ENCODE results near the gene ARHGEF28. TPM values are rescaled to one million over a fixed set of nuclear protein-coding genes. Genes with fewer than 3 reads are reported as not detected.

ARHGEF28 gene
- total RNA-seq, 1 donor = 26.2 TPM

DNA sequence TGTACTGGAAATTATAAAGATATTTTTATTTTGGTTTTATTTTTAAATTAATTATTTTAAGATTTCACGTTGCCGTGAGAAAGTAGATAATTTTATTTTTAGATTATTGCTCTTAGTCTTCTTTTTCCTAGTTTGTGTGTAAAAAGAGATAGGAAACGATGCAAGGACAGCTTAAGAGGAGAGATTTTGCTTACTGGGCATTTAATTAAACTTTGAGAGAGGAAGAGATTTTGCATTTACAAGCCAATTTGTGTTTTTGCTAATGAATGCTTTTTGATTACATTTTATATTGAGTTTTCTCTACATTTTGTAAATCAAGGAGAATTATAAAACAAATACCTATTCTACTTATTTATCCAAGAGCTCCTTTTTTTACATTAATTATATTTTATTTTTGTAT lies 64.0 kb downstream of the ARHGEF28 start:
- no peak for DNase-seq (ENCODE audit: low read depth)
- TF ChIP-seq, protein P1, sequence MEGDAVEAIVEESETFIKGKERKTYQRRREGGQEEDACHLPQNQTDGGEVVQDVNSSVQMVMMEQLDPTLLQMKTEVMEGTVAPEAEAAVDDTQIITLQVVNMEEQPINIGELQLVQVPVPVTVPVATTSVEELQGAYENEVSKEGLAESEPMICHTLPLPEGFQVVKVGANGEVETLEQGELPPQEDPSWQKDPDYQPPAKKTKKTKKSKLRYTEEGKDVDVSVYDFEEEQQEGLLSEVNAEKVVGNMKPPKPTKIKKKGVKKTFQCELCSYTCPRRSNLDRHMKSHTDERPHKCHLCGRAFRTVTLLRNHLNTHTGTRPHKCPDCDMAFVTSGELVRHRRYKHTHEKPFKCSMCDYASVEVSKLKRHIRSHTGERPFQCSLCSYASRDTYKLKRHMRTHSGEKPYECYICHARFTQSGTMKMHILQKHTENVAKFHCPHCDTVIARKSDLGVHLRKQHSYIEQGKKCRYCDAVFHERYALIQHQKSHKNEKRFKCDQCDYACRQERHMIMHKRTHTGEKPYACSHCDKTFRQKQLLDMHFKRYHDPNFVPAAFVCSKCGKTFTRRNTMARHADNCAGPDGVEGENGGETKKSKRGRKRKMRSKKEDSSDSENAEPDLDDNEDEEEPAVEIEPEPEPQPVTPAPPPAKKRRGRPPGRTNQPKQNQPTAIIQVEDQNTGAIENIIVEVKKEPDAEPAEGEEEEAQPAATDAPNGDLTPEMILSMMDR (IDR thresholded peaks at IDR 0.05; ENCODE audit: insufficient read depth, low read length) = no peak
- no peak overlapping the region for H3K4me3 ChIP-seq (ENCODE audit: low read depth, low read length)

DNA sequence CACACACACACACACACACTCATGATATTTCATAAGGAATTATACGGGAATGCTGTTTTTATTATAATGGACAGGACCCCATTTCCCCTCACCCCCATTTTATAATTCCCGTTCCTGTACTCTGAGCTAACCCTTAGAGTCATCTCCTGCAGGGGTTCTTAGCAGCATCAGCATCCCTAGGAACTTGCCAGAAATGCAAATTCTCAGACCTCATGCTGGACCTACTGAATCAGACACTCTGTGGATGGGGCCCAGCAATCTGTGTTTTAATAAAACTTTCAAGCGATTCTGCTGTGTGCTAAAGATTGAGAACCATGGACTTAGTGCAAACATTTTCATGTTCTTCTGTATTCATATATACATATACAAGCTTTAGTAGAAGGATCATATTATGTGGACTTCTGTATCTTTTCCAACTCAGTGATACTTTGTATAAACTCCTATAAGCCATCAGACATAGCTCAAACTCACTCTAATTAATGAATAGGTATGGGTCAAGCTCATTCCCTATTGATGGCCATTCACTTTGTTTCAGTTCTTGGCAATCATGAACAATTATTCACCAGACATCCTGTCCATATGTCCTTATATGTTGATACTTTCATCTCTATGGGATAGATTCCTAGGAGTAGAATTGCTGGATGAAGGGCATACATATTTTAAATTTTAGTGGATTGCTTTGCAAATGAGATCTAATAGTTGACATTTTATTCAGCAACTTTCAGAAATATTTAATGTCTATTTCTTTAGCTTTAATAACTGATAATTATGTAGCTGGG lies 65.5 kb downstream of the ARHGEF28 start:
- DNase-seq (ENCODE audit: low read depth) = no peak
- H3K4me3 ChIP-seq (ENCODE audit: low read depth, low read length) = no peak overlapping the region
- TF ChIP-seq, protein P1 (IDR thresholded peaks at IDR 0.05; ENCODE audit: insufficient read depth, low read length) = no peak

DNA sequence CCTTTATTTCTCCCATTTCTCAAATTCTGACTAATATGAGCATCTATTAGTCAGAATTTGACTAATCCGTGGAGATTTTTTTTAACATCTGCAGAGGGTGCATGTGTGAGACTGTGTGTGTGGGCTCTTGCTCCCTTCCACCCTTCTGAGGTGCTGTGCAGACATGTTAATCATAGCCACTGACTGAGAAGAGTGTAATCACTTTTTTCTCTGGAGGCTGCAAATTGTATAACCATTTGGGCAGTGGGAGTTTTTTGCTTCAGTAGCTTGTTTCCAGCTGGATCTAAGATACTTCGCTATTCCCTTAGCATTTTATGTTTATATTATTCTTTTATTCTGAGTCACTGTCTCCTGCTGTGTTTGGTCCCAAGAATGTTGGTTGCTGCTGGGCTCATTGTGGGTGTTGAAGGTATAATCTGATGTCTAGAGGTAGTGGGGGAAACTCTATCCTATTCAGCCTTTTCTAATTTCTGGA lies 66.2 kb downstream of the ARHGEF28 start:
- peak; percentile 71 for DNase-seq (ENCODE audit: low read depth)
- no peak overlapping the region for H3K4me3 ChIP-seq (ENCODE audit: low read depth, low read length)
- TF ChIP-seq, protein P1 (IDR thresholded peaks at IDR 0.05; ENCODE audit: insufficient read depth, low read length) = no peak

DNA sequence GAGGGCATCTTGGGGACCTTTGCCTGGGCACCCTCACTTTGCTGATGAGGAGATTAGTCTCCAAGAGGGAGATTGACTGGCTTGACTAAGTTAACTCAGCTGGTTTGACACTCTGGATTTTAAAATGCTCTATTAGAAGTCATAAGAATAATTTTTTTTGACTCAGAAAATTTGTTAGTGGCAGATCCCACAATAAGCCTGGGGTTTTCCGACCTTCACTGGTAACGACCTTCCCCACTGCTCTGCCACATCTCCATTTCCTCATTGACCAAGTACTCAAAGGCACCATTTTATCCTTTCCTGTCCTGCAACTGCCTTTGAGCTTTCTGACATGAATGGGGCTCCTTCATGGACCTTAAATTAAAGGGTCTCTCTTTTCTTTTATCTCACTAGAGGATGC lies 67.0 kb downstream of the ARHGEF28 start:
- no peak overlapping the region for H3K4me3 ChIP-seq (ENCODE audit: low read depth, low read length)
- DNase-seq (ENCODE audit: low read depth) = no peak
- TF ChIP-seq, protein P1 (IDR thresholded peaks at IDR 0.05; ENCODE audit: insufficient read depth, low read length) = no peak

DNA sequence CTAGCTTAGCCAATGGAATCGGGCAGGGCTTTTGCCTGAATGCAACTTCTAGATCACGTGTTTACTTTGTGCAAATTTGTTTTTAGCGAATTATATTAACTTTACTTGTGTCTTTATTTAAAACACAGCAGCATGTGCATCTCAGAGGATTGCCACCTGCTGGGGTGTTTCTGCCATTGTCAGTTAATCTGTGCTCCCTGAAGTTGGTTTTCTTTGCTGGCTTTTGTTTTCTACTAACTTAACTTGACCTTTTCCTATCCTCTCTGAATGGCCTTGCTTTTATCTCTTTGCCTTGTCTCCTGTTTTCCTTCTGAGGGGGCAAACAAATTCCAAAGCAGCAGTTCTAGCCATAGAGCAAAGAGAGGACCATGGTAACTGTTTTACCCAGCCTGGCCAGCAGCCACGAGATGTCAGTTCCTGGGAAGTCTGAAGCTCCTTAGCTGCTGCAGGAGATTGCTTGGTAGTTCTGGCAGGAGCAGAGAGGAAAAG lies 67.6 kb downstream of the ARHGEF28 start:
- H3K4me3 ChIP-seq (ENCODE audit: low read depth, low read length) = no peak overlapping the region
- TF ChIP-seq, protein P1 (IDR thresholded peaks at IDR 0.05; ENCODE audit: insufficient read depth, low read length) = peak; percentile 68
- DNase-seq (ENCODE audit: low read depth) = peak; percentile 69

DNA sequence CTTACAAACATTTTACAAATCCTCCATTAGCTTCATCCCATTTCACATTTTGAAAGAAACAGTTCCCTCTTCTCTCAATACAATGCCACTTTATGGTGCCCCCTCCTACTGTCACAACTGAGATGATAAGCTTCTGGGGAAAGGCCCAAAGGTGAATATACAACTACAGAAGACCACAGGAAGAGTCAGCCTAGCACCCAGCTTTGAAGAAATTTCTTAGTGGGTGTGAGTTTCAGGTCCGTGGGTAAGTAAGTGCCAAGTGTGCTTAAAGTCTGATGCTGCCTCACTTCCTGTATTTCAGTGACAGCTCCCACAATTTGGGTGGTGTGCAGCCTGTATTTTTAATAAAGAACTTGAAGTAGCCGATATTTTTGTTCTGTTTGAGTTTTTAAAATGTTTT lies 68.1 kb downstream of the ARHGEF28 start:
- DNase-seq (ENCODE audit: low read depth) = no peak
- no peak overlapping the region for H3K4me3 ChIP-seq (ENCODE audit: low read depth, low read length)
- TF ChIP-seq, protein P1 (IDR thresholded peaks at IDR 0.05; ENCODE audit: insufficient read depth, low read length) = no peak
